Peyer's patch (tissue), 4 donors: Measurements from ENCODE around the gene CYP26C1. TPM values are rescaled to one million over a fixed set of nuclear protein-coding genes. Genes with fewer than 3 reads are reported as not detected.
A peak's percentile ranks its signal among the peaks of the same experiment; 100 is the strongest.

ENCODE experiments used
- DNase-seq, 3 donors: peaks; one replicate each; pipeline ENCODE4 v3.0.0-alpha.2; 2017 to 2019
- H3K27ac ChIP-seq, 4 donors: fragments of 200-600 bp; sonication (generic); one replicate each; pipeline ENCODE4 v1.5.1; 2016 to 2019
- H3K27me3 ChIP-seq, 2 donors: fragments of 200-600 bp; sonication (generic); one replicate each; pipeline ENCODE4 v1.5.1; 2019
- H3K36me3 ChIP-seq, 3 donors: fragments of 200-600 bp; sonication (generic); one replicate each; pipeline ENCODE4 v1.5.1; 2016 to 2019
- H3K4me1 ChIP-seq, 4 donors: fragments of 200-600 bp; sonication (generic); one replicate each; pipeline ENCODE4 v1.5.1; 2016 to 2019
- H3K4me3 ChIP-seq, 4 donors: fragments of 200-600 bp; sonication (generic); 1 replicate in 3 of 4; 2 replicates in 1 of 4; pipeline ENCODE4 v1.5.1; 2016 to 2019; ENCODE audit warnings: mild to moderate bottlenecking in 1 of 4
- H3K9me3 ChIP-seq, 4 donors: fragments of 200-600 bp; sonication (generic); one replicate each; pipeline ENCODE4 v1.5.1; 2016 to 2019; ENCODE audit warnings: mild to moderate bottlenecking in 1 of 4
- CTCF ChIP-seq, 6 experiments: fragments of 450-650 bp in 4 of 6; fragments of 200-600 bp in 2 of 6; sonication (generic) in 1 of 6; IDR thresholded peaks; one replicate each; pipeline ENCODE4 v1.5.1; 2017 to 2019; ENCODE audit warnings: antibody characterized with exemption in 6 of 6, mild to moderate bottlenecking in 3 of 6, moderate library complexity in 1 of 6
- POLR2A ChIP-seq, 2 donors: fragments of 450-650 bp; IDR thresholded peaks; one replicate each; pipeline ENCODE4 v1.5.1; 2017; ENCODE audit warnings: antibody characterized with exemption in 2 of 2, mild to moderate bottlenecking in 2 of 2, moderate library complexity in 2 of 2
- total RNA-seq, 4 donors: library from RNA; depleted of rRNA; stranded (reverse); fragments of >200 nt; gene quantifications; one replicate each; pipeline ENCODE4 v1.1.0, GENCODE V29; 2016

Gene CYP26C1
- total RNA-seq, 4 donors from 2014 or later, result not detected

GRCh38 chr10:93028883-93029282, 31.7 kb upstream of the CYP26C1 start:
- no peak for DNase-seq
- Histone ChIP-seq H3K27me3 (no peaks in the 10 kb centered on the region), H3K36me3 (no peaks in the 10 kb centered on the region), H3K4me3 (no peak overlapping the region), H3K4me1 (peaks cover 0 to 21% (median 0%) of the 10 kb centered on the region in 4 donors), H3K9me3 (no peaks in the 10 kb centered on the region), H3K27ac (no peak overlapping the region)
- TF ChIP-seq CTCF (IDR thresholded peaks at IDR 0.05) (no peak), POLR2A (IDR thresholded peaks at IDR 0.05) (no peak)

GRCh38 chr10:93030409-93030808, 30.2 kb upstream of the CYP26C1 start:
- peaks cover 0 to 30% (median 0%) of the 10 kb centered on the region in 4 donors for H3K4me1 ChIP-seq
- no peak for TF ChIP-seq POLR2A (IDR thresholded peaks at IDR 0.05)
- H3K27ac ChIP-seq, result no peak overlapping the region
- no peak overlapping the region for H3K4me3 ChIP-seq
- no peaks in the 10 kb centered on the region for H3K27me3 ChIP-seq
- DNase-seq, result no peak
- no peaks in the 10 kb centered on the region for H3K9me3 ChIP-seq
- no peaks in the 10 kb centered on the region for H3K36me3 ChIP-seq

- Histone ChIP-seq H3K27me3 (no peaks in the 10 kb centered on the region), H3K36me3 (no peaks in the 10 kb centered on the region), H3K4me1 (peaks cover 0 to 30% (median 0%) of the 10 kb centered on the region in 4 donors), H3K4me3 (no peak overlapping the region), H3K27ac (peak overlapping the region in 1 of 4 donors; percentile 28), H3K9me3 (no peaks in the 10 kb centered on the region)
- TF ChIP-seq CTCF (IDR thresholded peaks at IDR 0.05) (no peak), POLR2A (IDR thresholded peaks at IDR 0.05) (no peak)
- DNase-seq, result no peak
Measured at GRCh38 chr10:93032105-93032808, 28.3 kb upstream of the CYP26C1 start.

- no peaks in the 10 kb centered on the region for H3K27me3 ChIP-seq
- no peak overlapping the region for H3K4me3 ChIP-seq
- DNase-seq, result no peak
- peak overlapping the region in 1 of 4 donors; percentile 28 for H3K27ac ChIP-seq
- no peak for TF ChIP-seq CTCF (IDR thresholded peaks at IDR 0.05)
- TF ChIP-seq POLR2A (IDR thresholded peaks at IDR 0.05), result no peak
- no peaks in the 10 kb centered on the region for H3K36me3 ChIP-seq
- peaks cover 0 to 30% (median 0%) of the 10 kb centered on the region in 4 donors for H3K4me1 ChIP-seq
- H3K9me3 ChIP-seq, result no peaks in the 10 kb centered on the region
Measured at GRCh38 chr10:93032809-93033137, 27.8 kb upstream of the CYP26C1 start.

- no peak for TF ChIP-seq POLR2A (IDR thresholded peaks at IDR 0.05)
- no peak for TF ChIP-seq CTCF (IDR thresholded peaks at IDR 0.05)
- no peak for DNase-seq
- peaks cover 0 to 30% (median 0%) of the 10 kb centered on the region in 4 donors for H3K4me1 ChIP-seq
- H3K9me3 ChIP-seq, result no peaks in the 10 kb centered on the region
- H3K36me3 ChIP-seq, result no peaks in the 10 kb centered on the region
- H3K27ac ChIP-seq, result no peak overlapping the region
- no peak overlapping the region for H3K4me3 ChIP-seq
- no peaks in the 10 kb centered on the region for H3K27me3 ChIP-seq
Measured at GRCh38 chr10:93034426-93034825, 26.2 kb upstream of the CYP26C1 start.

GRCh38 chr10:93039110-93039509, 21.5 kb upstream of the CYP26C1 start:
- no peak for TF ChIP-seq CTCF (IDR thresholded peaks at IDR 0.05)
- TF ChIP-seq POLR2A (IDR thresholded peaks at IDR 0.05), result no peak
- Histone ChIP-seq H3K27me3 (no peaks in the 10 kb centered on the region), H3K36me3 (no peaks in the 10 kb centered on the region), H3K4me3 (no peak overlapping the region), H3K27ac (no peak overlapping the region), H3K4me1 (peaks cover 0 to 7% (median 0%) of the 10 kb centered on the region in 4 donors), H3K9me3 (no peaks in the 10 kb centered on the region)
- DNase-seq, result no peak
